Caco-2 (cell line): ENCODE measurements around the gene ANKLE2. TPM values are rescaled to one million over a fixed set of nuclear protein-coding genes. Genes with fewer than 3 reads are reported as not detected.
A peak's percentile ranks its signal among the peaks of the same experiment; 100 is the strongest.

ENCODE experiments used
- BruUV-seq: library from RNA; stranded (reverse); fragments of 400-500 nt; replicated peaks from 2 replicates; lab custom pipeline; 2021; lab: Mats Ljungman, UMichigan
- CTCF ChIA-PET: fragments of 300-600 bp; sonication (Branson Sonifier 250); formaldehyde crosslinking; loops from one replicate; lab custom pipeline; 2022; ENCODE audit warnings: antibody characterized with exemption; lab: Charles Lee
- POLR2A ChIA-PET: fragments of 300-600 bp; sonication (Branson Sonifier 250); formaldehyde crosslinking; loops from one replicate; lab custom pipeline; 2022; ENCODE audit warnings: antibody characterized with exemption; lab: Charles Lee
- DNase-seq, 2 experiments: peaks; one replicate each; pipeline versions ENCODE4 v3.0.0 to v3.0.0-alpha.2; 2020 to 2022
- H3K27me3 ChIP-seq: replicated peaks from 2 replicates; pipeline ENCODE4 v1.6.0; 2011; ENCODE audit warnings: low read length; ENCODE audit not compliant: control insufficient read depth, insufficient read depth
- H3K36me3 ChIP-seq: 2 replicates; pipeline ENCODE4 v1.5.1; 2011; ENCODE audit warnings: low read length; ENCODE audit not compliant: control insufficient read depth, insufficient read depth
- H3K4me1 ChIP-seq: fragments of 250-450 bp; sonication (Bioruptor Pico); 2 replicates; pipeline ENCODE4 v1.5.1; 2020; ENCODE audit warnings: mild to moderate bottlenecking
- H3K4me3 ChIP-seq: 2 replicates; pipeline ENCODE4 v1.5.1; 2011; ENCODE audit warnings: low read depth, mild to moderate bottlenecking, control low read depth, low read length
- H3K9me3 ChIP-seq: fragments of 250-450 bp; sonication (Bioruptor Pico); 2 replicates; pipeline ENCODE4 v1.5.1; 2020; ENCODE audit warnings: mild to moderate bottlenecking, moderate library complexity
- H3K27ac Mint-ChIP-seq: one replicate; pipeline ENCODE4 v1.8.0; 2022; ENCODE audit warnings: mixed read lengths; ENCODE audit not compliant: unreplicated experiment
- H3K27me3 Mint-ChIP-seq: one replicate; pipeline ENCODE4 v1.8.0; 2022; ENCODE audit warnings: mixed read lengths; ENCODE audit not compliant: insufficient read depth, unreplicated experiment
- H3K36me3 Mint-ChIP-seq: one replicate; pipeline ENCODE4 v1.8.0; 2022; ENCODE audit warnings: mild to moderate bottlenecking, mixed read lengths; ENCODE audit not compliant: insufficient read depth, unreplicated experiment
- H3K4me1 Mint-ChIP-seq: one replicate; pipeline ENCODE4 v1.8.0; 2022; ENCODE audit warnings: low read depth, mixed read lengths; ENCODE audit not compliant: unreplicated experiment
- H3K4me3 Mint-ChIP-seq: one replicate; pipeline ENCODE4 v1.8.0; 2022; ENCODE audit warnings: mild to moderate bottlenecking, moderate library complexity, mixed read lengths; ENCODE audit not compliant: unreplicated experiment
- H3K9me3 Mint-ChIP-seq: one replicate; pipeline ENCODE4 v1.8.0; 2022; ENCODE audit warnings: mixed read lengths; ENCODE audit not compliant: unreplicated experiment
- CTCF ChIP-seq, 2 experiments: fragments of 200-600 bp in 1 of 2; IDR thresholded peaks; 1 replicate in 1 of 2; 2 replicates in 1 of 2; pipeline versions ENCODE4 v1.5.1 to v1.8.0; 2011 to 2022; ENCODE audit warnings: antibody characterized with exemption in 1 of 2, control low read depth in 1 of 2, inconsistent platforms in 1 of 2, low read depth in 1 of 2, low read length in 1 of 2, mild to moderate bottlenecking in 1 of 2, moderate library complexity in 1 of 2; ENCODE audit not compliant: insufficient read depth in 1 of 2, severe bottlenecking in 1 of 2, unreplicated experiment in 1 of 2
- intact Hi-C: fragments of 100-400 bp; cut with micrococcal nuclease; formaldehyde crosslinking; loops from one replicate; pipeline ENCODE4 v1.10.0; 2022; ENCODE audit not compliant: unreplicated experiment
- total RNA-seq: library from RNA; stranded (reverse); gene quantifications from 2 replicates; pipeline ENCODE4 v1.2.3, GENCODE V29; 2022

ANKLE2 gene
- total RNA-seq, 1 experiment from 2014 or later: 80.8 TPM

GRCh38 chr12:132729541-132730320 is 31.9 kb downstream of the ANKLE2 start:
- H3K4me3 Mint-ChIP-seq: no peak overlapping the region
- no peaks in the 10 kb centered on the region for H3K27me3 Mint-ChIP-seq
- POLR2A ChIA-PET: no interaction called here
- H3K27ac Mint-ChIP-seq: peak overlapping the region; percentile 80
- intact Hi-C loops: no loop called here
- no peak overlapping the region for H3K4me3 ChIP-seq
- H3K9me3 Mint-ChIP-seq: peaks cover 10% of the 10 kb centered on the region
- peaks cover 2% of the 10 kb centered on the region for H3K36me3 ChIP-seq
- no peak for TF ChIP-seq CTCF (IDR thresholded peaks at IDR 0.05; ENCODE audit: insufficient read depth in 1 of 2, low read depth in 1 of 2, low read length in 1 of 2, severe bottlenecking in 1 of 2, unreplicated experiment in 1 of 2)
- peaks cover 5% of the 10 kb centered on the region for H3K9me3 ChIP-seq
- CTCF ChIA-PET: no interaction called here
- no peaks in the 10 kb centered on the region for H3K4me1 Mint-ChIP-seq
- no peaks in the 10 kb centered on the region for H3K27me3 ChIP-seq
- no TSS peak for BruUV-seq
- peaks cover 95% of the 10 kb centered on the region for H3K36me3 Mint-ChIP-seq
- DNase-seq: no peak
- no peaks in the 10 kb centered on the region for H3K4me1 ChIP-seq

GRCh38 chr12:132728502-132728901 is 33.1 kb downstream of the ANKLE2 start:
- Mint-ChIP-seq H3K27me3 (no peaks in the 10 kb centered on the region), H3K36me3 (peaks cover 95% of the 10 kb centered on the region), H3K4me1 (no peaks in the 10 kb centered on the region), H3K27ac (peak overlapping the region; percentile 39), H3K9me3 (peaks cover 10% of the 10 kb centered on the region), H3K4me3 (no peak overlapping the region)
- Histone ChIP-seq H3K4me1 (no peaks in the 10 kb centered on the region), H3K36me3 (peaks cover 2% of the 10 kb centered on the region), H3K4me3 (no peak overlapping the region), H3K9me3 (peaks cover 5% of the 10 kb centered on the region), H3K27me3 (no peaks in the 10 kb centered on the region)
- no peak for TF ChIP-seq CTCF (IDR thresholded peaks at IDR 0.05; ENCODE audit: insufficient read depth in 1 of 2, low read depth in 1 of 2, low read length in 1 of 2, severe bottlenecking in 1 of 2, unreplicated experiment in 1 of 2)
- intact Hi-C loops: no loop called here
- ChIA-PET POLR2A (no interaction called here), CTCF (no interaction called here)
- no TSS peak for BruUV-seq
- no peak for DNase-seq

GRCh38 chr12:132727091-132727794 is 34.4 kb downstream of the ANKLE2 start:
- H3K27me3 Mint-ChIP-seq: no peaks in the 10 kb centered on the region
- H3K27me3 ChIP-seq: no peaks in the 10 kb centered on the region
- ChIA-PET POLR2A (no interaction called here), CTCF (no interaction called here)
- DNase-seq: no peak
- H3K9me3 ChIP-seq: peaks cover 5% of the 10 kb centered on the region
- no peak overlapping the region for H3K4me3 ChIP-seq
- intact Hi-C loops: no loop called here
- no TSS peak for BruUV-seq
- no peaks in the 10 kb centered on the region for H3K4me1 ChIP-seq
- H3K4me1 Mint-ChIP-seq: no peaks in the 10 kb centered on the region
- peaks cover 95% of the 10 kb centered on the region for H3K36me3 Mint-ChIP-seq
- H3K36me3 ChIP-seq: peaks cover 5% of the 10 kb centered on the region
- H3K27ac Mint-ChIP-seq: no peak overlapping the region
- peaks cover 10% of the 10 kb centered on the region for H3K9me3 Mint-ChIP-seq
- no peak for TF ChIP-seq CTCF (IDR thresholded peaks at IDR 0.05; ENCODE audit: insufficient read depth in 1 of 2, low read depth in 1 of 2, low read length in 1 of 2, severe bottlenecking in 1 of 2, unreplicated experiment in 1 of 2)
- no peak overlapping the region for H3K4me3 Mint-ChIP-seq
